ENCODE results near the gene SLC4A7.
"Not testable (repeated sequence)": the region's sequence is repeated elsewhere in the genome, so short reads cannot be mapped to it uniquely, and the experiment has no call there.

The SLC4A7 gene

GRCh38 chr3:27357665-27358258, 126.4 kb downstream of the SLC4A7 start:
- no peak for DNase-seq

- DNase-seq, result no peak
These were observed 127.2 kb downstream of the SLC4A7 start for GRCh38 chr3:27356976-27357375.

DNA sequence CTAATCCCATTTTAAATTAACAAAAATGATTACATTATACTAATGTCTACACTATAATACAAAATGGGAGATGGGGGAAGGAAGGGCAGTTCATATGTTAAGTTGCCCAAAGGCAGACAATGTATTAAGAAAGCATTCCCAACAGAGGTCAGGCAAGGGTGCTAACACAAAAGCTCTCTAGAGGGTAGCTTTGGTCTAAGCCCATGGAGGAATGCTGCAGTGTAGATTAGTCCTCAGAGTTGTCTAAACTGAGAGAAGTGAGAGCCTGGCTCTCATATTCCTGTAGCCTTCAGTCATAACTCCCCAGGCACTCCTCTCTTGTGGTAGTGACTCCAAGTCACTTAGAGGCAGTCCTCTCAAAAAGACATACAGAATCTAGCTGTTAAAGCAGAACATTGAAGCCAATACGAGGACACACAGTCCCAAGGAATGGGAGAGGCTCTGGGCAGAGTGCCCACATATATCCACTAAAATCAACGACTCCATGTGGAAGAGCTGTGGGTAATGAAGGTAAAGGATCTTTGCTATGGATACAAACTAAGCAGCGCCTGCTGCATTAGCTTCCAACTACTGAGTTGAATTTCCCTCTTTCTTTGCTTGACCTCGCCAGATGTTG, 129.5 kb downstream of the SLC4A7 start:
- DNase-seq, result no peak

GRCh38 chr3:27354161-27354560, 130.0 kb downstream of the SLC4A7 start:
- DNase-seq, result no peak

- no peak for DNase-seq
These were observed 131.0 kb downstream of the SLC4A7 start for GRCh38 chr3:27353221-27353620.

- DNase-seq, result no peak
These were observed 132.1 kb downstream of the SLC4A7 start for GRCh38 chr3:27352047-27352446.

- no peak for DNase-seq
These were observed 134.4 kb downstream of the SLC4A7 start for GRCh38 chr3:27349832-27350231.

- DNase-seq, result no peak
These were observed 138.0 kb downstream of the SLC4A7 start for GRCh38 chr3:27345959-27346865.

DNA sequence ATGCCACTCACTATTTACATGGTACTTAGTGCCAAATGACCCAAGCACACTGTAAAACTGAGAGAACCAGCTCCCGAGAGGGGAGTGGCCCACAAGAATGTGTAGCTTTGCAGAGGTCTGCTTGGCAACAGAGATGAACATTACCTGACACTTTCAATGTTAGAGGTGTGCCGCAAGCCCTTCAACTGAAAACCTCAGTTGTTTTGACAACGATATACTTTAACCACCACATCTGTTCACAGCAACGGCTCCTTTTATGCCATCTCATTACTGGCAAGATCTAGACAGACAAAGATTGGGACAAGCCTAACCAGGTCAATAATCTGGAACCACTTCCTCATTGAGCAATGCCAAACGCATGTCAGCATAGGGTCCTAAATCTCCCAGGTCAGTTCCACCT, 138.7 kb downstream of the SLC4A7 start:
- DNase-seq, result peak; percentile 74

GRCh38 chr3:27345045-27345444, 139.1 kb downstream of the SLC4A7 start:
- no peak for DNase-seq

GRCh38 chr3:27344192-27344591, 140.0 kb downstream of the SLC4A7 start:
- no peak for DNase-seq

DNA sequence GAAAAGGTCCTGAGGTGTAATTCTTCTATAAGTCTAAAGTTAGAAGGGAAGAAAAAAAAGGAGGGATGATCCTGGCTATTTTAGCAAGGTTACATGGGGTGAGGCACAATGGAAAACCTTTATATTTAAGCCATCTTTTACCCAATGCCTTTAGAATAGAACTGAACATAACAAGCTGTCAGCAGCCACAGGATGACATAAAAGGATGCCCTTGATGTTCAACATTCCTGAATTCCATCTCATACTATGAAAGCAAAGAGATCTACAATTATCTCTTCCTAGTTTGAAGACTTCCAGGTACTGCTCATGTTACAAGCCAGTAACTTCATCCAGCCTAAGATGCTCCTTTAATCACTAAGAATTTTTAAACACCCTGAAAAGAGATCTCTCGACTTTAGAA, 141.9 kb downstream of the SLC4A7 start:
- DNase-seq, result no peak

DNA sequence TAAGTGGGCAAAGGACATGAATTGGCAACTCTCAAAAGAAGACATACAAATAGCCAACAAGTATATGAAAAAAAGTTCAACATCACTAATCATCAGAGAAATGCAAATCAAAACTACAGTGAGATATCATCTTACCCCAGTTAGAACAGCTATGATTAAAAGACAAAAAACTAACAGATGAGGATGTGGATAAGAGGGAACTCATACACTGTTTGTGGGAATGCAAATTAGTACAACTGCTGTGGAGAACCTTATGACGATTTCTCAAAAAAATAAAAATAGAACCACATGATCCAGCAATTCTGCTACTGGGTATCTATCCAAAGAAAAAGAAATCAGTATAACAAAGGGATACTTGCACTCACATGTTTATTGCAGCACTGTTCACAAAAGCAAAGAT, 143.7 kb downstream of the SLC4A7 start:
- no peak for DNase-seq

DNA sequence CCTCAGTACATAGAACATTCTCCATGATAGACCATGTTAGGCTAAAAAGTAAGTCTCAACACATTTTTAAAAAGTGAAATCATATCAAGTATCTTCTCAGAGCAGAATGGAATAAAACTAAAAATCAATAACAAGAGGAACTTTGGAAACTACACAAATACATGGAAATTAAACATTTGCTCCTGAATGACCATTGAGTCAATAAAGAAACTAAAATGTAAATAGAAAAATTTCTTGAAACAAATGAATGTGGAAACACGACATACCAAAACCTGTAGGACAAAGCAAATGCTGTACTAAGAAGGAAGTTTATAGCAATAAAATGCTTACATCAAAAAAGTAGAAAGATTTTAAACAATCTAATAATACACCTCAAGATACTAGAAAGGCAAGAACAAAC, 148.6 kb downstream of the SLC4A7 start:
- no peak for DNase-seq

DNA sequence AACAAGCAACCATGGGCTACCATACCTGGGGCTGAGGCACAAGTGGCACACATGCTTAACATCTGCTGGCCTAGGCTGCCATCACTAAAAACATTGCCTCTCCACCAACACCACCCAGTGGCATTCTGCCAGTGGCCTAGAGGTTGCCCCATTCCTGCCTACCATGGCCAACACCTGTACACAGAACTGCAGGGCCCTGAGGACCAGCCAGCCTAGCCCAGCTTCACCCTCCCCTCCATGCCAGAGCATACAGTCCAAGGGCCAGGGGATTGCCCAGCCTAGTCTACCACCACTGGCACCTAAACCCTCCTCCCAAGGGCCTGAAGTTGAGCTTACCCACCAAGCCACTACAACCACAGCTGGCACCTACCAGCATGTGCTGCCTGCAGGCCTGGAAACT, 150.3 kb downstream of the SLC4A7 start:
- DNase-seq, result no peak

GRCh38 chr3:27328982-27329762, 155.0 kb downstream of the SLC4A7 start:
- not testable (repeated sequence) for DNase-seq

DNA sequence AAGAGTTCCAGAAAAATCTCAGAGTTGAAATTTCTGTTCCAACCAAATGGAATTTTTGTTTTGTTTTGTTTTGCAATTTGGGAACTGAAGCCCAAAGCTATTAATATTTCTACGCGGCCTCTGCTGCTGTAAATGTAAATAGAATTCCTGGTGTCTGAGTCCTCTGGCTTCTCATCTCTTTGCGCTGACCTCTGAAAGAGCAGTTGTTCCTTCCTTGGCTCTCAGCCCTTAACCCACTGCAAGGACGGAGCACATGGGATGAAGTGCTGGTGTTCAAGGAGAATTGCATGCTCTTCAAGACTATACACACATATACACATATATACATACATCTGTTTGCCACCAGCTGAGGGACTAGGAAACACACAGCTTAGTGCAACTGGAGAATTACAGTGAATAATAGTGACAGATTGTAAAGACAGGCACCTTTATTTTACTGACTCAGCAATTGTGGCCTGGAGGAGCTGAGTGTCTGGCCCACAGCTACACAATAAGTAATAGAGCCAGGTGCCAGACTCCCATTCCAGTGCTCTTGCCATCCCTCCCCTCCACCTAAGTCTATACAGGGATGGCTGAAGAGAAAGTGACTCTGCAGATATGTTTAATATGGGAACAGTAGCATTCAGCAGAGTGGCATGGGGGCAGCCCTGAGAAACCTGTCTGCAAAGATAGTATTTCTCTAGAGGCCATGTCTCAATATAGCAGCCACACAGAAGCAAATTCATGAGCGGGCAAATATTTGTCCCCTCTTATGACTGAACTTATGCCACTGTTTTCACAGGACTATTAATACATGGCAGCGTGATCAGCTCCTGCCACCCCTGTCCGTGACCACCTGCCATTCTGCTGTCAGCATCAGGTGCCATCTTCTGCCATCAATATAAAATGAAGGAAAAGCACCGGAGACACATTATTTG, 157.3 kb downstream of the SLC4A7 start:
- DNase-seq, result no peak

- no peak for DNase-seq
These were observed 158.0 kb downstream of the SLC4A7 start for GRCh38 chr3:27326202-27326601.

DNA sequence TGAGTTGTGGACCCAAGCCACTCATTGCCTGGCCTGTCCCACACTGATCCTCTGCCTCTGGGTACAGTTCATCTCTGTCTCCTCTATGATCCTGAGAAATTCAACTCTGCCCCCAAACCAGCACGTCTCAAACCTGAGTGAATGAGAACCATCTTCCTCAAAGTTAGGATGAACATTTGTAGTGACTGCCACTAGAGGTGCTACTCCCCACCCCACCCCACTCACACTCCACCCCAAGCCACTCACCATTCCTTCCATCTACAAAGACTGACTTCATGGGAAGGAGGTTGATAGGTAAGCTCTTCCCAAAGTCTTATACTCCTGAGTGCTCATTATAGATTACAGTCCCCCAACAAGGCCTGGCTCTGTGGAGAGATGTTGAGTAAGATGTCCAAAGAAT, 158.8 kb downstream of the SLC4A7 start:
- no peak for DNase-seq

- no peak for DNase-seq
These were observed 159.5 kb downstream of the SLC4A7 start for GRCh38 chr3:27324686-27325085.

GRCh38 chr3:27323087-27323570, 161.1 kb downstream of the SLC4A7 start:
- no peak for DNase-seq
